ENCODE results near the gene RSPO3. TPM values are rescaled to one million over a fixed set of nuclear protein-coding genes. Genes with fewer than 3 reads are reported as not detected.

The RSPO3 gene
- polyA plus RNA-seq, 2 donors, result 1.9 to 2.3 TPM

DNA sequence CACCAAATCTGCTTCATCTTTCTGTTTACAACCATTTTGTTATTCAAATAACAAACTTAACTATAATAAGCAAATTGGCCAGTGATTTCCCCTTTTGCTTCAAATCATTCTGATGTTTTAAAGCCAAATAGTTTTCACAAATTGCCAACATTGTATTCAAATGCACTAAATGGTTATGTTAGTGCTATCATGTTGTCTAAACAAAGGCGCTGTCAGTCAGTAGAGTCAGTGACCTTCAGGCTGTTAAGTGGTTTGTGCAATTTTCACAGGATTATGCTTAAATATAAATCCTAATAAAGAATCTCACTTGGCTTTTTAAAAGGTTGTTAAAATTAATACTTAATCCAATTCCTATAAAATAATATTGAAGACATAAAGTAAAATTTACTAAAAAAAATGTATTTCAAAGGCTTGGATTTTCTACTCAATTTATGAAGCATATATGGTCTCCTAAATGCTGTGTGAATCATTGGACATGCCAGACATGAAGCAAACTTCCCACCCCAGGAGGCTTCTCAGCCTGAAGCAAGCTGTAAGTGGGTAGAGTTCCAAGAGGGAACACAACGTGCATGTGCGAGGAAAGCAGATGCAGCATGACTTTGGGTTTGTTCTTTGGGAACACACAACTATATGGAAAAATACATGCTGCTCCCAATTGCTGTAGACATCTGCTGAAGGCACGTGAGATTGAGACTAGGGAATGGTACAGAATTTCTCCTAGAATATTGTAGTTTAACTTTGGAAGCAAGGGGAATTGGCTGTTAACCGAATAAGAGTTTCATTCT lies 54.9 kb downstream of the RSPO3 start:
- 74 to 76% methylated on average over 5 of the region's 5 CpGs for WGBS, 2 donors
- Histone ChIP-seq H3K27me3 (ENCODE audit: control insufficient read depth in 1 of 2, insufficient read depth in 2 of 2, low read length in 2 of 2) (no peaks in the 10 kb centered on the region), H3K4me3 (ENCODE audit: low read depth in 1 of 2, low read length in 2 of 2) (no peak overlapping the region), H3K9me3 (ENCODE audit: control insufficient read depth in 2 of 2, insufficient read depth in 1 of 2, low read depth in 1 of 2, low read length in 1 of 2) (no peaks in the 10 kb centered on the region), H3K36me3 (ENCODE audit: control insufficient read depth in 2 of 2, insufficient read depth in 2 of 2, low read length in 1 of 2) (no peaks in the 10 kb centered on the region), H3K27ac (ENCODE audit: low read depth in 2 of 2, low read length in 1 of 2) (no peak overlapping the region), H3K4me1 (ENCODE audit: control insufficient read depth in 2 of 2, insufficient read depth in 2 of 2, low read length in 1 of 2) (no peaks in the 10 kb centered on the region)

DNA sequence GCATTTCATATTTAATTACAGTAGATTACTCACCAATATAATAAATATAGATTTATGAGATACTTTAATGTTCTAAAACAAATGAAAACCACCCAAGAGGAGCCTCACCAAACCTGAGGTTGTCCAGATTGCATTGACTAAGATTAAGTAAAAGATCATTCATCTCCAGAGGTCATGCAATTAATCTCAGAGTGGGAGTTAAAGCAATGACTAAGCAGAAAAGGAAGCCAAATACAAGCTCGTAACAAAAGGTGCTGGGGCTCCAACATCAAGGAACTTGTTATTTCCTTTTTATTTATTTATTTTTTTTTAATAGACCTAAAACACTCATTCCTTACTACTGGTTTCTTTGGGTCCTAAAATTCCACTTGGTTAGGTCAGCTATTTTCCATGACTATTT lies 57.7 kb downstream of the RSPO3 start:
- Histone ChIP-seq H3K36me3 (ENCODE audit: control insufficient read depth in 2 of 2, insufficient read depth in 2 of 2, low read length in 1 of 2) (no peaks in the 10 kb centered on the region), H3K4me3 (ENCODE audit: low read depth in 1 of 2, low read length in 2 of 2) (no peak overlapping the region), H3K4me1 (ENCODE audit: control insufficient read depth in 2 of 2, insufficient read depth in 2 of 2, low read length in 1 of 2) (no peaks in the 10 kb centered on the region), H3K27me3 (ENCODE audit: control insufficient read depth in 1 of 2, insufficient read depth in 2 of 2, low read length in 2 of 2) (no peaks in the 10 kb centered on the region), H3K27ac (ENCODE audit: low read depth in 2 of 2, low read length in 1 of 2) (no peak overlapping the region), H3K9me3 (ENCODE audit: control insufficient read depth in 2 of 2, insufficient read depth in 1 of 2, low read depth in 1 of 2, low read length in 1 of 2) (no peaks in the 10 kb centered on the region)
- 5 to 24% methylated on average over 1 of the region's 1 CpG for WGBS, 2 donors

DNA sequence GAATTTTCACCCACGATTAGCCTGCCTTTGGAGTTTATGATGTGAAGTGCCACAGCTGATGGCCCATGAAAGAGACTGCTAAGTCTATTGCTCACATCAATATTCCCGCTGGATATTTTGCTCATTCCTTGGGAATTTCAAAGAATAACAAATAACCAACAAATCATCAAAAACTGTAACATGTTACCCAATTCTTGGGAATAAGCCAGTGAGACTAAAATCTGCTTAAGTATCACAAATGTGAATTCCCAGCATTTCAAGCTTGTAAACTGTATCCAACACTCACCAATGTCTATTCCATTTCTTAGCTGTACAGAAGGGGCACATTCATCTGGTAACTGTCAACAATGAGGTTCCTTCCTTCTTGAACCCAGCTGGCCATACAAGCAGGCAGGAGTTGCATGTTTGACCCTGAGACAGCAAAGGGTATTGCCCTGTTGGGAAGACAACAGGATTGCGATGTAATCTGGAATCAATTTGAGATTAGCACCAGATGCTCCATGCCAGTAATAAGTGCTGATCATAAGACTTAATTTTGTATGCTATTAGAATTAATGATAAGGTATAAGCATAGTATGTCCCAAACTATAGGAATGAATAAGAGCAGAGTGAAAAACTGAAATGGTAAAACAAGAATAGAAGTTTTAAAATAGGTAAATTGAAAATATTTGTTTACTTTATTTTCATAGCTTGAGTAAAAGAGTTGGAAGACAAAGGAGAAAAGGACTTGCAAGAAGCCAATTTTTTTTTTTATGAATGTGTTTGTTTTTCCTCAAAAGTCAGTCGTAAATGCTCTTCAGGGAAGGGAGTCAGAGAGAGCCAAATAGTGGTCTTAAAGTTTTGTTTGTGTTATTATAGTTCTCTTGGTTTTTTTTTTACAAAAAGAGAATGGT lies 58.8 kb downstream of the RSPO3 start:
- 54 to 63% methylated on average over 4 of the region's 4 CpGs for WGBS, 2 donors

DNA sequence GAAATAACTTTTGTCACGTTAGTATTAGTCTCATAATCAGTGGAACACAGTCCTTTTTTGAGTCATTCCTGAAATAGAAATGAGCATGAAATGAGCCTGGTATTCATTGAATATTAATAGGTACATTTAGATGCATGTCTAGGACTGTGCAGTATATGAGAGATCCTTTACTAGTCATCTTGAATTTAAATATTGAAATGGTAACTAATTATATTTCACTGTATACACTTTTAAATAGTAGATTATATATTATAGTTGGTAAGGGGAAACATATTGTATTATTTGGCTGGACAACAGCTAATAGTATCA lies 59.4 kb downstream of the RSPO3 start:
- 39 to 45% methylated on average over 1 of the region's 1 CpG for WGBS, 2 donors
- no peaks in the 10 kb centered on the region for H3K9me3 ChIP-seq (ENCODE audit: control insufficient read depth in 2 of 2, insufficient read depth in 1 of 2, low read depth in 1 of 2, low read length in 1 of 2)
- H3K36me3 ChIP-seq (ENCODE audit: control insufficient read depth in 2 of 2, insufficient read depth in 2 of 2, low read length in 1 of 2), result no peaks in the 10 kb centered on the region
- H3K4me3 ChIP-seq (ENCODE audit: low read depth in 1 of 2, low read length in 2 of 2), result no peak overlapping the region
- no peaks in the 10 kb centered on the region for H3K4me1 ChIP-seq (ENCODE audit: control insufficient read depth in 2 of 2, insufficient read depth in 2 of 2, low read length in 1 of 2)
- H3K27ac ChIP-seq (ENCODE audit: low read depth in 2 of 2, low read length in 1 of 2), result no peak overlapping the region
- no peaks in the 10 kb centered on the region for H3K27me3 ChIP-seq (ENCODE audit: control insufficient read depth in 1 of 2, insufficient read depth in 2 of 2, low read length in 2 of 2)

More for the DNA sequence above, 58.8 kb downstream of the RSPO3 start:
- Histone ChIP-seq H3K9me3 (ENCODE audit: control insufficient read depth in 2 of 2, insufficient read depth in 1 of 2, low read depth in 1 of 2, low read length in 1 of 2) (no peaks in the 10 kb centered on the region), H3K36me3 (ENCODE audit: control insufficient read depth in 2 of 2, insufficient read depth in 2 of 2, low read length in 1 of 2) (no peaks in the 10 kb centered on the region), H3K4me3 (ENCODE audit: low read depth in 1 of 2, low read length in 2 of 2) (no peak overlapping the region), H3K4me1 (ENCODE audit: control insufficient read depth in 2 of 2, insufficient read depth in 2 of 2, low read length in 1 of 2) (no peaks in the 10 kb centered on the region), H3K27ac (ENCODE audit: low read depth in 2 of 2, low read length in 1 of 2) (no peak overlapping the region), H3K27me3 (ENCODE audit: control insufficient read depth in 1 of 2, insufficient read depth in 2 of 2, low read length in 2 of 2) (no peaks in the 10 kb centered on the region)

DNA sequence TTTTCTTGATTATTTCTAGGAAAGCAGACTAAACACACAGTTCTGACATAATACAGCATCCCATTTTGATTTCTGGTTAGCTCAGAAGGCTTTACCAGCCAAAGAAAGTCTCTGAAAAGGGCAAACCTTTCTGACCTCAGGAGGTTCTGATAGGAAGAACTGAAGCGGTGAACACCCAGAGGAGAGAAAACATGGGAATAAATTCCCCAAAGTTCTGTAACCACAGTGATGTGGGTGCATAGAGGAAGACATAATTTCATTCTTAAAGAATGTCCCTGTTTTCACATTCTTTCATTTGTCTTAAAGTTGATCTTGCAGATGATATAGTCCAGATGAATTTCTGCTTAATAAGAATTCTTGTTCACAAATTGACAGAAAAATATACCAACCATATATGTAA lies 60.3 kb downstream of the RSPO3 start:
- Histone ChIP-seq H3K9me3 (ENCODE audit: control insufficient read depth in 2 of 2, insufficient read depth in 1 of 2, low read depth in 1 of 2, low read length in 1 of 2) (no peaks in the 10 kb centered on the region), H3K4me1 (ENCODE audit: control insufficient read depth in 2 of 2, insufficient read depth in 2 of 2, low read length in 1 of 2) (no peaks in the 10 kb centered on the region), H3K27me3 (ENCODE audit: control insufficient read depth in 1 of 2, insufficient read depth in 2 of 2, low read length in 2 of 2) (no peaks in the 10 kb centered on the region), H3K36me3 (ENCODE audit: control insufficient read depth in 2 of 2, insufficient read depth in 2 of 2, low read length in 1 of 2) (no peaks in the 10 kb centered on the region), H3K4me3 (ENCODE audit: low read depth in 1 of 2, low read length in 2 of 2) (no peak overlapping the region), H3K27ac (ENCODE audit: low read depth in 2 of 2, low read length in 1 of 2) (no peak overlapping the region)
- 89 to 95% methylated on average over 1 of the region's 1 CpG for WGBS, 2 donors

DNA sequence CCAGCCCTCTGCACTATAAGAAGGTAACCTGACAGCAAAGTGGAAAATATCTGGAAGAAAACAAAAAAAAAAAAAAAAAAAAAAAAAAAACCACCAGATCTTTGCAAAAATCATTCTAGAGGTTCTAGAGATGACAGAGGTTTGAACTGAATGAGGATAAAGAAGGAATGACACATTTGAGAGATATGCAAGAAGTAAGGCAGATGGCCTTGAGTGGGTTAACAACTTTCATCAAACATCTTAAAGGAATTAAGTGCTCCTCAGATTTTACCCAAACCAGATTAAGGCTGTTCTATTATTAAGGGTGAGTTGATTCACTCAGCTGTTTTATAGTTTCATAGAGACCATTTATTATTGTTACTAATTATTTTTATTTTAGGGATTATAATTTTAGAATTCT lies 62.0 kb downstream of the RSPO3 start:
- H3K36me3 ChIP-seq (ENCODE audit: control insufficient read depth in 2 of 2, insufficient read depth in 2 of 2, low read length in 1 of 2), result no peaks in the 10 kb centered on the region
- no peaks in the 10 kb centered on the region for H3K4me1 ChIP-seq (ENCODE audit: control insufficient read depth in 2 of 2, insufficient read depth in 2 of 2, low read length in 1 of 2)
- H3K4me3 ChIP-seq (ENCODE audit: low read depth in 1 of 2, low read length in 2 of 2), result no peak overlapping the region
- no peaks in the 10 kb centered on the region for H3K27me3 ChIP-seq (ENCODE audit: control insufficient read depth in 1 of 2, insufficient read depth in 2 of 2, low read length in 2 of 2)
- H3K27ac ChIP-seq (ENCODE audit: low read depth in 2 of 2, low read length in 1 of 2), result no peak overlapping the region
- H3K9me3 ChIP-seq (ENCODE audit: control insufficient read depth in 2 of 2, insufficient read depth in 1 of 2, low read depth in 1 of 2, low read length in 1 of 2), result no peaks in the 10 kb centered on the region

DNA sequence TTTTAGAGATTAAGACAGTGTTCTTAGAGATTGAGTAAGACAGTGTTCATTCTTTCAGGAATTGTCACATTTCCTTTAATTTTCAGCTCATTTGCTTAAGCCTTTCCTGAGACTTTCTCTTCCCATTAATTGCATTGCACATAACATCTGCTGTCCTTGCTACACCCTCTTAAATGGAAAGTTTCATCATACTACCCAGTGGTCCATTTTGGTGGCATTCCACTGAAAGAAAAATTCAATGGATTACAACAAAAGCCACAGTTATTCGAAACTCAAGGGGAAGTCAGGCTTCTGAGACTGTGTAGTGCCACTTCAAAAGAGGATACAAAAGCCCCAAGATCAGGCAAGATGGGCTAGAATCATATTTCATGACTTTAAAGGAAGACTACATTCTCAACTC lies 64.0 kb downstream of the RSPO3 start:
- H3K4me1 ChIP-seq (ENCODE audit: control insufficient read depth in 2 of 2, insufficient read depth in 2 of 2, low read length in 1 of 2), result no peaks in the 10 kb centered on the region
- no peaks in the 10 kb centered on the region for H3K36me3 ChIP-seq (ENCODE audit: control insufficient read depth in 2 of 2, insufficient read depth in 2 of 2, low read length in 1 of 2)
- no peak overlapping the region for H3K4me3 ChIP-seq (ENCODE audit: low read depth in 1 of 2, low read length in 2 of 2)
- H3K9me3 ChIP-seq (ENCODE audit: control insufficient read depth in 2 of 2, insufficient read depth in 1 of 2, low read depth in 1 of 2, low read length in 1 of 2), result no peaks in the 10 kb centered on the region
- H3K27ac ChIP-seq (ENCODE audit: low read depth in 2 of 2, low read length in 1 of 2), result no peak overlapping the region
- H3K27me3 ChIP-seq (ENCODE audit: control insufficient read depth in 1 of 2, insufficient read depth in 2 of 2, low read length in 2 of 2), result no peaks in the 10 kb centered on the region
- 77 to 84% methylated on average over 1 of the region's 1 CpG for WGBS, 2 donors

DNA sequence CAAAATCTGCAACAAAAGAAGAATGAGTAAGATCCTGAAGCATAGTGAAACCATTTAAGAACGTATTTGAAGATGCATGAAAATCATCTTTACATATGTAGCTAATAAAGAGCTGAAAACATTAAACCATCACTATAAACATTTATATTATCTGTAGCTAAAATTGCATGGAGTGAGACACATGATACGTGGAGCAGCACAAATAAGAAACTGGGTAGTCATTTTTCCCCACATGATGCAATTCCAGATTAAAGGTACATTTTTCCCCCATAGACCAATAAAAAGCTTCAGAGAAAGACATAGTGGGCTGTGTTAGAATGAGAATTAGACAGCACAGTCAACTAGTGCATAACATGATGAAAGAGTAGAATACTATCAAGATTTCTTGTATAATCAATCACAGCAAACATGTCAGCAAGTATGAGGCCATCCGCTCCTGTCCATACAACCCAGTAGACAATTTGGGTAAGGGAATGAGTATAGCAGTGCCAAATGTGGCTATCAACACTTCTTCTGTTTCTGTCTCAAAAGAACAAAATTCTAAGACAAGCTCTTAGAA lies 67.0 kb downstream of the RSPO3 start:
- WGBS, 2 donors, result 76 to 78% methylated on average over 3 of the region's 3 CpGs
- Histone ChIP-seq H3K27ac (ENCODE audit: low read depth in 2 of 2, low read length in 1 of 2) (no peak overlapping the region), H3K4me3 (ENCODE audit: low read depth in 1 of 2, low read length in 2 of 2) (no peak overlapping the region), H3K27me3 (ENCODE audit: control insufficient read depth in 1 of 2, insufficient read depth in 2 of 2, low read length in 2 of 2) (no peaks in the 10 kb centered on the region), H3K36me3 (ENCODE audit: control insufficient read depth in 2 of 2, insufficient read depth in 2 of 2, low read length in 1 of 2) (no peaks in the 10 kb centered on the region), H3K9me3 (ENCODE audit: control insufficient read depth in 2 of 2, insufficient read depth in 1 of 2, low read depth in 1 of 2, low read length in 1 of 2) (no peaks in the 10 kb centered on the region), H3K4me1 (ENCODE audit: control insufficient read depth in 2 of 2, insufficient read depth in 2 of 2, low read length in 1 of 2) (no peaks in the 10 kb centered on the region)

DNA sequence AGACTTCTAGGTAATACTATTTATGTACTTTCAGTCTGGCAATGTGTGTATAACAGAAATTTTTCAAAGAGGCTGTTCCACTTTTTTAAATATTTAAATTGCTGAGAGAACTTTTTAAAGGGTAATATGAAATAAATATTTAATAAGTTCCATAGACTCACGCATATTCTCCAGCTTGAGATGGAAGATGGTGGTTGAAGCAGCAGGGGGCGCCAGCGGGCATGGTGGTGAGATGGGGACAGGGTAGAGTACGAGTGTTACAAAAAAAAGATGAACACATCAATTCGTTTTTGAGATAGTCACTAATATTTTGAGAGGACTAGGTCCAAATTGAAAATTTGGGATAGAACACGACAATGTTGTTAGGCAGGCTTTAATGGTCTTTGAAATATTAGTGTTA lies 68.4 kb downstream of the RSPO3 start:
- H3K36me3 ChIP-seq (ENCODE audit: control insufficient read depth in 2 of 2, insufficient read depth in 2 of 2, low read length in 1 of 2), result no peaks in the 10 kb centered on the region
- H3K27ac ChIP-seq (ENCODE audit: low read depth in 2 of 2, low read length in 1 of 2), result no peak overlapping the region
- no peaks in the 10 kb centered on the region for H3K27me3 ChIP-seq (ENCODE audit: control insufficient read depth in 1 of 2, insufficient read depth in 2 of 2, low read length in 2 of 2)
- no peaks in the 10 kb centered on the region for H3K9me3 ChIP-seq (ENCODE audit: control insufficient read depth in 2 of 2, insufficient read depth in 1 of 2, low read depth in 1 of 2, low read length in 1 of 2)
- H3K4me1 ChIP-seq (ENCODE audit: control insufficient read depth in 2 of 2, insufficient read depth in 2 of 2, low read length in 1 of 2), result no peaks in the 10 kb centered on the region
- H3K4me3 ChIP-seq (ENCODE audit: low read depth in 1 of 2, low read length in 2 of 2), result no peak overlapping the region
- WGBS, 2 donors, result 38 to 44% methylated on average over 6 of the region's 6 CpGs

Measured in esophagus (tissue), 2 donors.